ENCODE results near the gene SLC22A23. TPM values are rescaled to one million over a fixed set of nuclear protein-coding genes. Genes with fewer than 3 reads are reported as not detected.

SLC22A23 gene
- total RNA-seq, 1 experiment from 2014 or later = 38.2 TPM

DNA sequence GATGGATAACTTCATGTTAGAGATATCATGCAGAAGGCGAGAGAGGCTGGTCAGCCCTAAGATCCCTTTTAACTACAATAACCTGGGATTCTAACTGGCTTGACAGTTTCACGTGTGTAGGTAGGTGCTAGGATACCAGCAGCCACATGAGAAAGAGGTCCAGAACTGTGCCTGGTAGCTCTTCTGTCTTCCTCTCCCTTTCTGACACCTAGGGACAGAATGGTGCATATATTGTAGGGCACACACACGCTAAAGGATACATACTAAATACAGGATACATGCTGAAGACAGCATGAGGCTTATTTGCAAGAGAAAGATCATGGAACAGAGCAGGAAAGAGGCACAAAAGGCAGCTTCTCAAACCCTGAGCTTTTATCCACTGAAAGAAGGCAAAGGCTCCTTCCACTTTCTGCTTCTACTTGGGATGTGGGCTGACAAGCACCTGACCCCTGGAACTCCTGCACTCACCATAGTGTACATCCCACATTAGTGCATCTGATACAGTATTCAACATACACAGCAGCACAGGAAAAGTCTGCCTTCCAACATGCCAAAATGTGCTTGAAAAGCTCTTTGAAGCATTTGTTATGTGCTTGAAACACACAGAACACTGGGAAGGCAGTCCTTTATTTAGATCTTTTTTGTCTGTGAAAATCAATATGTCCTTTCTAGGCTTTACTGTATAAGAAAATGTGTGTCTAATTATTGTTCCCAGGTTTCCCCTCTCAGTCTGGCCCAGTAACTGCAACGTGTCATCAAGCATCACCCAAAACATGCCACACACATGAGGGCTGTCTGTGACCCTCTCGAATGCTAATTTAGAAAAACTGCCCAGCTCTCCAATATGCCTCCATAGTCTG lies 3.2 kb downstream of the SLC22A23 start (continued):
- TF ChIP-seq, protein P1, sequence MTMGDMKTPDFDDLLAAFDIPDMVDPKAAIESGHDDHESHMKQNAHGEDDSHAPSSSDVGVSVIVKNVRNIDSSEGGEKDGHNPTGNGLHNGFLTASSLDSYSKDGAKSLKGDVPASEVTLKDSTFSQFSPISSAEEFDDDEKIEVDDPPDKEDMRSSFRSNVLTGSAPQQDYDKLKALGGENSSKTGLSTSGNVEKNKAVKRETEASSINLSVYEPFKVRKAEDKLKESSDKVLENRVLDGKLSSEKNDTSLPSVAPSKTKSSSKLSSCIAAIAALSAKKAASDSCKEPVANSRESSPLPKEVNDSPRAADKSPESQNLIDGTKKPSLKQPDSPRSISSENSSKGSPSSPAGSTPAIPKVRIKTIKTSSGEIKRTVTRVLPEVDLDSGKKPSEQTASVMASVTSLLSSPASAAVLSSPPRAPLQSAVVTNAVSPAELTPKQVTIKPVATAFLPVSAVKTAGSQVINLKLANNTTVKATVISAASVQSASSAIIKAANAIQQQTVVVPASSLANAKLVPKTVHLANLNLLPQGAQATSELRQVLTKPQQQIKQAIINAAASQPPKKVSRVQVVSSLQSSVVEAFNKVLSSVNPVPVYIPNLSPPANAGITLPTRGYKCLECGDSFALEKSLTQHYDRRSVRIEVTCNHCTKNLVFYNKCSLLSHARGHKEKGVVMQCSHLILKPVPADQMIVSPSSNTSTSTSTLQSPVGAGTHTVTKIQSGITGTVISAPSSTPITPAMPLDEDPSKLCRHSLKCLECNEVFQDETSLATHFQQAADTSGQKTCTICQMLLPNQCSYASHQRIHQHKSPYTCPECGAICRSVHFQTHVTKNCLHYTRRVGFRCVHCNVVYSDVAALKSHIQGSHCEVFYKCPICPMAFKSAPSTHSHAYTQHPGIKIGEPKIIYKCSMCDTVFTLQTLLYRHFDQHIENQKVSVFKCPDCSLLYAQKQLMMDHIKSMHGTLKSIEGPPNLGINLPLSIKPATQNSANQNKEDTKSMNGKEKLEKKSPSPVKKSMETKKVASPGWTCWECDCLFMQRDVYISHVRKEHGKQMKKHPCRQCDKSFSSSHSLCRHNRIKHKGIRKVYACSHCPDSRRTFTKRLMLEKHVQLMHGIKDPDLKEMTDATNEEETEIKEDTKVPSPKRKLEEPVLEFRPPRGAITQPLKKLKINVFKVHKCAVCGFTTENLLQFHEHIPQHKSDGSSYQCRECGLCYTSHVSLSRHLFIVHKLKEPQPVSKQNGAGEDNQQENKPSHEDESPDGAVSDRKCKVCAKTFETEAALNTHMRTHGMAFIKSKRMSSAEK (CRISPR knock-in tag; IDR thresholded peaks at IDR 0.05; ENCODE audit: borderline replicate concordance) = no peak
- no peak for TF ChIP-seq ZNF317 (CRISPR knock-in tag; IDR thresholded peaks at IDR 0.05; ENCODE audit: borderline replicate concordance, low read depth)
- TF ChIP-seq HMGA2 (CRISPR knock-in tag; IDR thresholded peaks at IDR 0.05) = no peak
- TF ChIP-seq, protein P2, sequence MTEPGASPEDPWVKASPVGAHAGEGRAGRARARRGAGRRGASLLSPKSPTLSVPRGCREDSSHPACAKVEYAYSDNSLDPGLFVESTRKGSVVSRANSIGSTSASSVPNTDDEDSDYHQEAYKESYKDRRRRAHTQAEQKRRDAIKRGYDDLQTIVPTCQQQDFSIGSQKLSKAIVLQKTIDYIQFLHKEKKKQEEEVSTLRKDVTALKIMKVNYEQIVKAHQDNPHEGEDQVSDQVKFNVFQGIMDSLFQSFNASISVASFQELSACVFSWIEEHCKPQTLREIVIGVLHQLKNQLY (CRISPR knock-in tag; IDR thresholded peaks at IDR 0.05) = no peak
- TF ChIP-seq, protein P3, sequence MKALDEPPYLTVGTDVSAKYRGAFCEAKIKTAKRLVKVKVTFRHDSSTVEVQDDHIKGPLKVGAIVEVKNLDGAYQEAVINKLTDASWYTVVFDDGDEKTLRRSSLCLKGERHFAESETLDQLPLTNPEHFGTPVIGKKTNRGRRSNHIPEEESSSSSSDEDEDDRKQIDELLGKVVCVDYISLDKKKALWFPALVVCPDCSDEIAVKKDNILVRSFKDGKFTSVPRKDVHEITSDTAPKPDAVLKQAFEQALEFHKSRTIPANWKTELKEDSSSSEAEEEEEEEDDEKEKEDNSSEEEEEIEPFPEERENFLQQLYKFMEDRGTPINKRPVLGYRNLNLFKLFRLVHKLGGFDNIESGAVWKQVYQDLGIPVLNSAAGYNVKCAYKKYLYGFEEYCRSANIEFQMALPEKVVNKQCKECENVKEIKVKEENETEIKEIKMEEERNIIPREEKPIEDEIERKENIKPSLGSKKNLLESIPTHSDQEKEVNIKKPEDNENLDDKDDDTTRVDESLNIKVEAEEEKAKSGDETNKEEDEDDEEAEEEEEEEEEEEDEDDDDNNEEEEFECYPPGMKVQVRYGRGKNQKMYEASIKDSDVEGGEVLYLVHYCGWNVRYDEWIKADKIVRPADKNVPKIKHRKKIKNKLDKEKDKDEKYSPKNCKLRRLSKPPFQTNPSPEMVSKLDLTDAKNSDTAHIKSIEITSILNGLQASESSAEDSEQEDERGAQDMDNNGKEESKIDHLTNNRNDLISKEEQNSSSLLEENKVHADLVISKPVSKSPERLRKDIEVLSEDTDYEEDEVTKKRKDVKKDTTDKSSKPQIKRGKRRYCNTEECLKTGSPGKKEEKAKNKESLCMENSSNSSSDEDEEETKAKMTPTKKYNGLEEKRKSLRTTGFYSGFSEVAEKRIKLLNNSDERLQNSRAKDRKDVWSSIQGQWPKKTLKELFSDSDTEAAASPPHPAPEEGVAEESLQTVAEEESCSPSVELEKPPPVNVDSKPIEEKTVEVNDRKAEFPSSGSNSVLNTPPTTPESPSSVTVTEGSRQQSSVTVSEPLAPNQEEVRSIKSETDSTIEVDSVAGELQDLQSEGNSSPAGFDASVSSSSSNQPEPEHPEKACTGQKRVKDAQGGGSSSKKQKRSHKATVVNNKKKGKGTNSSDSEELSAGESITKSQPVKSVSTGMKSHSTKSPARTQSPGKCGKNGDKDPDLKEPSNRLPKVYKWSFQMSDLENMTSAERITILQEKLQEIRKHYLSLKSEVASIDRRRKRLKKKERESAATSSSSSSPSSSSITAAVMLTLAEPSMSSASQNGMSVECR (CRISPR knock-in tag; IDR thresholded peaks at IDR 0.05; ENCODE audit: borderline replicate concordance) = no peak
- TF ChIP-seq, protein P4, sequence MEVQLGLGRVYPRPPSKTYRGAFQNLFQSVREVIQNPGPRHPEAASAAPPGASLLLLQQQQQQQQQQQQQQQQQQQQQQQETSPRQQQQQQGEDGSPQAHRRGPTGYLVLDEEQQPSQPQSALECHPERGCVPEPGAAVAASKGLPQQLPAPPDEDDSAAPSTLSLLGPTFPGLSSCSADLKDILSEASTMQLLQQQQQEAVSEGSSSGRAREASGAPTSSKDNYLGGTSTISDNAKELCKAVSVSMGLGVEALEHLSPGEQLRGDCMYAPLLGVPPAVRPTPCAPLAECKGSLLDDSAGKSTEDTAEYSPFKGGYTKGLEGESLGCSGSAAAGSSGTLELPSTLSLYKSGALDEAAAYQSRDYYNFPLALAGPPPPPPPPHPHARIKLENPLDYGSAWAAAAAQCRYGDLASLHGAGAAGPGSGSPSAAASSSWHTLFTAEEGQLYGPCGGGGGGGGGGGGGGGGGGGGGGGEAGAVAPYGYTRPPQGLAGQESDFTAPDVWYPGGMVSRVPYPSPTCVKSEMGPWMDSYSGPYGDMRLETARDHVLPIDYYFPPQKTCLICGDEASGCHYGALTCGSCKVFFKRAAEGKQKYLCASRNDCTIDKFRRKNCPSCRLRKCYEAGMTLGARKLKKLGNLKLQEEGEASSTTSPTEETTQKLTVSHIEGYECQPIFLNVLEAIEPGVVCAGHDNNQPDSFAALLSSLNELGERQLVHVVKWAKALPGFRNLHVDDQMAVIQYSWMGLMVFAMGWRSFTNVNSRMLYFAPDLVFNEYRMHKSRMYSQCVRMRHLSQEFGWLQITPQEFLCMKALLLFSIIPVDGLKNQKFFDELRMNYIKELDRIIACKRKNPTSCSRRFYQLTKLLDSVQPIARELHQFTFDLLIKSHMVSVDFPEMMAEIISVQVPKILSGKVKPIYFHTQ (CRISPR knock-in tag; IDR thresholded peaks at IDR 0.05) = no peak
- no peak for TF ChIP-seq KAT7 (CRISPR knock-in tag; IDR thresholded peaks at IDR 0.05; ENCODE audit: borderline replicate concordance)
- no peak for TF ChIP-seq SOX15 (CRISPR knock-in tag; IDR thresholded peaks at IDR 0.05)
- no peak for TF ChIP-seq ZBTB21 (CRISPR knock-in tag; IDR thresholded peaks at IDR 0.05; ENCODE audit: borderline replicate concordance)
- no peak for TF ChIP-seq NR3C1 (CRISPR knock-in tag; conservative IDR thresholded peaks at IDR 0.05; ENCODE audit: low read depth)
- no peak for TF ChIP-seq CREM (CRISPR knock-in tag; IDR thresholded peaks at IDR 0.05)
- no peak for TF ChIP-seq ZNF219 (CRISPR knock-in tag; IDR thresholded peaks at IDR 0.05; ENCODE audit: borderline replicate concordance)
- TF ChIP-seq TEAD4 (CRISPR knock-in tag; IDR thresholded peaks at IDR 0.05) = no peak
- no peak for TF ChIP-seq TP53 (CRISPR knock-in tag; IDR thresholded peaks at IDR 0.05)
